ENCODE data around the gene CTSW.

Gene CTSW

DNA sequence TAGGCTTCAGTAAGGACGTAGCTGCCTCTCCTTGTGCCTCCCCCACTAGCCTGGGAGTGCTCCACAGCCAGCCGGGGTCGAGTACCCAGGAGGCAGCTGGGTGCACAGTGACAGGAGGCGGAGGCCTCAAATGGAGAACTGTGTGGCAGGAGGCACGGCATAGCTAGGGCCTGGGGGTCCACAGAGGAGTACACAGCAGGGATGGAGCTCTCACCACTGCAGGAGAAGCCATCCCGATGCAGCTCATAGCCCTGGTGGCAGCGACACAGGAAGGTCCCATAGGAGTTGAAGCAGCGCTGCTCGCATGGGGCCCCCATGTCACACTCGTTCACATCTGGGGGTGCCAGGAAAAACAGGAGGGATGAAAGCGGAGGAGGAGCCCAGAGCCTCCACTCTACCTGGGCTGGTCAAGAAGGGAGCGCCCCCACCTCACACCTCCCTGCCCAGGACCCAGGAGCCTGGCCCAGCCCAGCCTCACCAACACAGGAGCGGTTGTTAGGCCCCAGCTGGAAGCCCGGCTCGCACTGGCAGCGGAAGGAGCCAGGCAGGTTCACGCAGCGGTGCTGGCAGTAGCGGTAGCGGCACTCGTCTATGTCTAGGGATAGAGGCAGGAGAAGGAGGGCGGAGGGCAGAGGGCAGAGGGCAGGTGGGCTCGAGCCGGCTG, 9.9 kb upstream of the CTSW start:
- Histone ChIP-seq H3K4me1 (ENCODE audit: low read depth, poor library complexity, severe bottlenecking) (peaks cover 13% of the 10 kb centered on the region), H3K4me3 (IDR thresholded peaks at IDR 0.05; ENCODE audit: insufficient read depth, low read depth, low read length) (no peak overlapping the region), H3K9ac (no peak overlapping the region), H3K4me2 (no peak overlapping the region), H3K27me3 (ENCODE audit: insufficient read depth, low read depth) (no peaks in the 10 kb centered on the region), H2AFZ (ENCODE audit: low read depth) (no peak overlapping the region), H4K20me1 (ENCODE audit: insufficient read depth) (no peaks in the 10 kb centered on the region), H3K27ac (no peak overlapping the region), H3K36me3 (ENCODE audit: insufficient read depth) (no peaks in the 10 kb centered on the region), H3K79me2 (ENCODE audit: insufficient read depth, low read depth) (no peaks in the 10 kb centered on the region)
- TF ChIP-seq, protein P1, sequence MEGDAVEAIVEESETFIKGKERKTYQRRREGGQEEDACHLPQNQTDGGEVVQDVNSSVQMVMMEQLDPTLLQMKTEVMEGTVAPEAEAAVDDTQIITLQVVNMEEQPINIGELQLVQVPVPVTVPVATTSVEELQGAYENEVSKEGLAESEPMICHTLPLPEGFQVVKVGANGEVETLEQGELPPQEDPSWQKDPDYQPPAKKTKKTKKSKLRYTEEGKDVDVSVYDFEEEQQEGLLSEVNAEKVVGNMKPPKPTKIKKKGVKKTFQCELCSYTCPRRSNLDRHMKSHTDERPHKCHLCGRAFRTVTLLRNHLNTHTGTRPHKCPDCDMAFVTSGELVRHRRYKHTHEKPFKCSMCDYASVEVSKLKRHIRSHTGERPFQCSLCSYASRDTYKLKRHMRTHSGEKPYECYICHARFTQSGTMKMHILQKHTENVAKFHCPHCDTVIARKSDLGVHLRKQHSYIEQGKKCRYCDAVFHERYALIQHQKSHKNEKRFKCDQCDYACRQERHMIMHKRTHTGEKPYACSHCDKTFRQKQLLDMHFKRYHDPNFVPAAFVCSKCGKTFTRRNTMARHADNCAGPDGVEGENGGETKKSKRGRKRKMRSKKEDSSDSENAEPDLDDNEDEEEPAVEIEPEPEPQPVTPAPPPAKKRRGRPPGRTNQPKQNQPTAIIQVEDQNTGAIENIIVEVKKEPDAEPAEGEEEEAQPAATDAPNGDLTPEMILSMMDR (conservative IDR thresholded peaks at IDR 0.05; ENCODE audit: low read depth, low read length): no peak

DNA sequence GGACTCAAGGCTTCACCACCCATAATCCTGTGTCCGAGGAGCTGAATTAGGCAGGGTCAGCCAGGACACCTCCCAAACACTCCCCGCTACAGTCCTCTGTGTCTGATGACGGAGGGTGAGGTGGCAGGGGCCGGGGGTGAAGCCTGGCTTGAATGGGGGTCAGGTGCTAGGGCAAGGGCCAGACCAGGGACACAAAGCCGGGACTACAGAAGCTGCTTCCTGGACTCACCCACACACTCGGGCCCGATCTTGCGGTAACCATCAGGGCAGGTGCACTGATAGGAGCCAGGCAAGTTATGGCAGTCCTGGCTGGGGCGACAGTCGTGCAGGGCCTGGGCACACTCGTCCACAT, 9.4 kb upstream of the CTSW start:
- Histone ChIP-seq H3K9ac (no peak overlapping the region), H4K20me1 (ENCODE audit: insufficient read depth) (no peaks in the 10 kb centered on the region), H3K4me3 (IDR thresholded peaks at IDR 0.05; ENCODE audit: insufficient read depth, low read depth, low read length) (no peak overlapping the region), H3K27ac (no peak overlapping the region), H2AFZ (ENCODE audit: low read depth) (no peak overlapping the region), H3K36me3 (ENCODE audit: insufficient read depth) (no peaks in the 10 kb centered on the region), H3K79me2 (ENCODE audit: insufficient read depth, low read depth) (no peaks in the 10 kb centered on the region), H3K4me2 (no peak overlapping the region), H3K4me1 (ENCODE audit: low read depth, poor library complexity, severe bottlenecking) (peaks cover 13% of the 10 kb centered on the region), H3K27me3 (ENCODE audit: insufficient read depth, low read depth) (no peaks in the 10 kb centered on the region)
- TF ChIP-seq, protein P1 (conservative IDR thresholded peaks at IDR 0.05; ENCODE audit: low read depth, low read length): no peak

DNA sequence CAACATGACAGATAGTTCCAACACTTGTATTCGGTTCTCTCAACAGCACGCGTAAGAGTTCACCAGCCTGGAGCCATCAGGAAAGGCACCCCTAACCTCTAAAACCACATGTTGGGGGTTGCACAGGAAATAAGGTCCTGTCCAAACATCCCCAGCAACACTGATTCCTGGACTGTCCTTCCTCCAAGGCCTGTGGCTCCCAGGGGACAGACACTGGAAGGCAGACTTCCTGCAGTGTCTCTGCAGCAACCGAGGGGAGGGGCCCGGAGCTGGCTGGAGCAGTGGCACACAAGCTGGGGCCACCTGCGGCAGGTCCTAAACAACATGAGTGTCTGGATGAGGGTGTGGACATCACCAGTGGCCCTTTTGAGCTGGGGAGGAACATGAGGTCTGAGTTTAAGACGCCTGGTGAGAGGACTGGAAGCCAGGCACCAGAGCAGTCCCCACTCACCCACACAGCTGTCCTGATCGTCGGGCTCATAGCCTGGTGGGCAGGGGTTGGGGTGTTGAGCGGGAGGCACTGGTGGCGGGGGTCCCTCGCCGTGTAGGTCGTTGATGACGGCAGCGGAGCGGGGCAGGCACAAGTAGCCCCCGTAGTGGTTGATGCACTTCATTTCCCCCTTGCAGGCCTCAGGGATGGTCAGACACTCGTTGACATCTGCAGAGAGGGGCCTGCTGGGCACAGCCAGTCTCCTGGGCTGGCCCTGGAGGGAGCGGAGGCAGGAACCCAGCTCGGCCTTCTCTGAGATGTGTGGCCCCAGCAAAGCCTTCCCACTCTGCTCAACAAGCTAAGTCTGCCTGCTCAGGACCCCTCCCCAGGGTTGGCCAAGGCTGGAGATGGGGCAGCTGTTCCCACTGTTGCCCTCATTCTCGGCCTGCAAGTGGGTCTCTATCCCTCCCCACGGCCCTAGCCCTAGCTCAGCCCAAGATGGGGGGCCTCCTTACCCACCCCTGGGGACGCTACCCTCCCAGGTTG, 8.6 kb upstream of the CTSW start:
- Histone ChIP-seq H2AFZ (ENCODE audit: low read depth) (no peak overlapping the region), H3K36me3 (ENCODE audit: insufficient read depth) (no peaks in the 10 kb centered on the region), H4K20me1 (ENCODE audit: insufficient read depth) (no peaks in the 10 kb centered on the region), H3K4me1 (ENCODE audit: low read depth, poor library complexity, severe bottlenecking) (peaks cover 13% of the 10 kb centered on the region), H3K4me3 (IDR thresholded peaks at IDR 0.05; ENCODE audit: insufficient read depth, low read depth, low read length) (no peak overlapping the region), H3K27me3 (ENCODE audit: insufficient read depth, low read depth) (no peaks in the 10 kb centered on the region), H3K27ac (no peak overlapping the region), H3K4me2 (no peak overlapping the region), H3K79me2 (ENCODE audit: insufficient read depth, low read depth) (no peaks in the 10 kb centered on the region), H3K9ac (no peak overlapping the region)
- TF ChIP-seq, protein P1 (conservative IDR thresholded peaks at IDR 0.05; ENCODE audit: low read depth, low read length): no peak

DNA sequence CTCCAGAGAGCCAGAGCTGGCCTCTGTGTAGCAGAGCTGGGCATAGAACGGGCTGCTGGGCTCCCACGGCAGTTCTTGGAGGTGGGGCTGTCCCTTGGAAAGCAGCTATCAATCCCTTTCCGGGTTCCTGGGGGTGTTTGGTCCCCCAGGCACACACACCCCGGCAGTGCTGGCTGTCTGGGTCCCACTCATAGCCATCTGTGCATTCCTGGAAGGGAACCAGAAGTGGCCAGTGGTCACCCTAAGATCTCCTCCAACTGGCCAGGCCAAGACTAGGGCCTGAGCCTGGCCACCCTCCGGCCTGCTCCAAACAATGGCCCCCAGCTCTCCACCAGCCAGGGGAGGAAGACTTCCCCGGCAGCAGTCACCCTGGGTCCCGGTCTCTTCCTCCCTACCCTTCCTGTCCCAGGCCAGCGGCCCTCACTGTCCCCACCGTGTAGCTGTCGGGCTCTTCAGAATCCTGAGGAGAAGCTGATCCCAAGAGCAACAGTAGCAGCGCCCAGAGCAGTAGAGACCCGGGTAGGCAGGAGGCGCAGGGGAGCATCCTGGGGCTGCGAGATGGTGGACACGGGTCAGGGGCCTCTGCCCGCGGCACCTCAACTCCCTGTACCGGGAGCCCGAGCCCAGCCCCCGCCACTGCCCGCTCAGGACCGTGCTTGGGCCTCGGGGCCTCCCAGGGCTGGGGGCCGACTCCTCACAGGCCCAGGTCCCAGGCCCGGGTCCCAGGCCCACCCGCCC, 7.7 kb upstream of the CTSW start:
- Histone ChIP-seq H3K27me3 (ENCODE audit: insufficient read depth, low read depth) (no peaks in the 10 kb centered on the region), H4K20me1 (ENCODE audit: insufficient read depth) (no peaks in the 10 kb centered on the region), H3K4me2 (no peak overlapping the region), H3K79me2 (ENCODE audit: insufficient read depth, low read depth) (no peaks in the 10 kb centered on the region), H3K36me3 (ENCODE audit: insufficient read depth) (no peaks in the 10 kb centered on the region), H2AFZ (ENCODE audit: low read depth) (no peak overlapping the region), H3K27ac (no peak overlapping the region), H3K4me3 (IDR thresholded peaks at IDR 0.05; ENCODE audit: insufficient read depth, low read depth, low read length) (no peak overlapping the region), H3K9ac (no peak overlapping the region), H3K4me1 (ENCODE audit: low read depth, poor library complexity, severe bottlenecking) (peaks cover 13% of the 10 kb centered on the region)
- TF ChIP-seq, protein P1 (conservative IDR thresholded peaks at IDR 0.05; ENCODE audit: low read depth, low read length): no peak
